ENCODE data around the gene TMEM167B.

TMEM167B gene

GRCh38 chr1:109091078-109091838, 694 bp downstream of the TMEM167B start:
- ChIA-PET POLR2A (ENCODE audit: low non-redundant PET) (interaction anchor here (2.2 kb wide), 1 partner anchor 9 kb away, joined by 13 read pairs; no protein-coding TSS in a partner anchor), CTCF (interaction anchor here (0.7 to 2.6 kb wide), 3 partner anchors 8 to 100 kb away, joined by 6 to 11 read pairs (median 9); a partner anchor contains a TSS)
- H3K27ac ChIP-seq: peak overlapping the region; percentile 94
- no peak for TF ChIP-seq CTCF (conservative IDR thresholded peaks at IDR 0.05; ENCODE audit: low read depth)
- DNase-seq (ENCODE audit: low spot score): peak; percentile 61

- POLR2A ChIA-PET (ENCODE audit: low non-redundant PET): interaction anchor here (2.2 kb wide), 1 partner anchor 8 kb away, joined by 13 read pairs; no protein-coding TSS in a partner anchor
- no peak overlapping the region for H3K27ac ChIP-seq
- DNase-seq (ENCODE audit: low spot score): no peak
- CTCF ChIA-PET: interaction anchor here (0.6 kb wide), 1 partner anchor 26 kb away, joined by 6 read pairs; no protein-coding TSS in a partner anchor
- TF ChIP-seq CTCF (conservative IDR thresholded peaks at IDR 0.05; ENCODE audit: low read depth): no peak
These were observed 1.3 kb downstream of the TMEM167B start for GRCh38 chr1:109091839-109092193.

GRCh38 chr1:109094377-109094803, 3.8 kb downstream of the TMEM167B start:
- POLR2A ChIA-PET (ENCODE audit: low non-redundant PET): no interaction called here

GRCh38 chr1:109094871-109095270, 4.3 kb downstream of the TMEM167B start:
- no peak for DNase-seq (ENCODE audit: low spot score)
- POLR2A ChIA-PET (ENCODE audit: low non-redundant PET): no interaction called here
- CTCF ChIA-PET: no interaction called here

More at GRCh38 chr1:109094377-109094803, 3.8 kb downstream of the TMEM167B start:
- CTCF ChIA-PET: interaction anchor here (0.6 kb wide), 1 partner anchor 438 kb away, joined by 3 read pairs; no protein-coding TSS in a partner anchor
- no peak for TF ChIP-seq CTCF (conservative IDR thresholded peaks at IDR 0.05; ENCODE audit: low read depth)
- no peak overlapping the region for H3K27ac ChIP-seq
- DNase-seq (ENCODE audit: low spot score): no peak

GRCh38 chr1:109095631-109096030, 5.1 kb downstream of the TMEM167B start:
- TF ChIP-seq CTCF (conservative IDR thresholded peaks at IDR 0.05; ENCODE audit: low read depth): no peak
- DNase-seq (ENCODE audit: low spot score): no peak
- H3K27ac ChIP-seq: no peak overlapping the region
- POLR2A ChIA-PET (ENCODE audit: low non-redundant PET): no interaction called here
- CTCF ChIA-PET: no interaction called here

More at GRCh38 chr1:109094871-109095270, 4.3 kb downstream of the TMEM167B start:
- H3K27ac ChIP-seq: no peak overlapping the region
- no peak for TF ChIP-seq CTCF (conservative IDR thresholded peaks at IDR 0.05; ENCODE audit: low read depth)

- no peak overlapping the region for H3K27ac ChIP-seq
- DNase-seq (ENCODE audit: low spot score): no peak
- POLR2A ChIA-PET (ENCODE audit: low non-redundant PET): no interaction called here
- no peak for TF ChIP-seq CTCF (conservative IDR thresholded peaks at IDR 0.05; ENCODE audit: low read depth)
- CTCF ChIA-PET: interaction anchor here (1.0 kb wide), 1 partner anchor 35 kb away, joined by 4 read pairs; no protein-coding TSS in a partner anchor
These were observed 5.6 kb downstream of the TMEM167B start for GRCh38 chr1:109096120-109096519.
